Skeletal muscle cell (primary cell): ENCODE results near the gene CCDC159.
A peak's percentile ranks its signal among the peaks of the same experiment; 100 is the strongest.

ENCODE experiments used
- DNase-seq: peaks from one replicate; pipeline ENCODE4 v3.0.0-alpha.2; 2010; ENCODE audit warnings: low read depth
- H3K4me3 ChIP-seq: 2 replicates; pipeline ENCODE4 v1.5.1; 2011; ENCODE audit warnings: low read depth, mild to moderate bottlenecking, control low read depth, low read length, moderate library complexity

CCDC159 gene

DNA sequence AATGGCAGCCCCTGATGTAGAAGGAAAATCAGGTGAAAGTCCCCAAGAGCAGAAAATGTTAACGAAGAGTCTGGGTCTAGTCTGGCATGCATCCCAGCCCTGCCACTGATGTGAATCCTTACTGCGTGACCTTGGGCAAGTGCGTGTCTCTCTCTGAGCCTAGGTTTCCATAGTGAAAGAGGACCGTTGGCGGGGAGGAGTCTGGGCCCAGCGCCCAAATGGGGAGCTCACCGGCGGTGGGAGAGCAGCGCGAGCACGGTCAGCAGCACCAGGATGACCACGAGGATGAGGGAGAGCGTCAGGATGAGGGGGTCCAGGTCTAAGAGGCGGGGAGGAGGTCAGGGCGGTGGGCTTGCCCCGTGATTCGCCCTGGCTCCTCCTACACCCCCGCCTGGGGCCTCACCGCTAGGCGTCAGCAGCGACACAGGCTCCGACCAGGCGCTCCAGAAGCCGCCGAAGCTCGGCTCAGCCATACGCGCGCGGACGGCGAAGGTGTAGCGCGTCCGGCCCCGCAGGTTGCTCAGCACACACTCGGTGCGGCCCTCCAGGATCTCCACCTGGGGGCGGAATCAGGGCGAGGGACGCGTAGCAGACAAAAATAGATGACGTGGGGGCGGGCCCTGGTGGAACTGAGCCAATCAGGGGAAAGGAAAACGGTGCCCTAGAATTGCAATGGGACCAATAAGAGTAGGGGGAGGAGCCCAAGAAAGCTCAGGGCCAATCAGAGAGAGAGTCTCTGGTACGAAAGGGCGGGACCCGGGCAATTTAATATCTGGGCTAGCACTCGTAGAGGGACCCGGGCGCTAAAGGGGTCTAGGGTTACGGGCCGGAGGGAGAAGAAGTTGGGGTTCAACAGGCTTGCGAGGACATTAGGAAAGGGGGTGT, 34.6 kb downstream of the CCDC159 start:
- DNase-seq = peak; percentile 74
- peak overlapping the region; percentile 73 for H3K4me3 ChIP-seq

DNA sequence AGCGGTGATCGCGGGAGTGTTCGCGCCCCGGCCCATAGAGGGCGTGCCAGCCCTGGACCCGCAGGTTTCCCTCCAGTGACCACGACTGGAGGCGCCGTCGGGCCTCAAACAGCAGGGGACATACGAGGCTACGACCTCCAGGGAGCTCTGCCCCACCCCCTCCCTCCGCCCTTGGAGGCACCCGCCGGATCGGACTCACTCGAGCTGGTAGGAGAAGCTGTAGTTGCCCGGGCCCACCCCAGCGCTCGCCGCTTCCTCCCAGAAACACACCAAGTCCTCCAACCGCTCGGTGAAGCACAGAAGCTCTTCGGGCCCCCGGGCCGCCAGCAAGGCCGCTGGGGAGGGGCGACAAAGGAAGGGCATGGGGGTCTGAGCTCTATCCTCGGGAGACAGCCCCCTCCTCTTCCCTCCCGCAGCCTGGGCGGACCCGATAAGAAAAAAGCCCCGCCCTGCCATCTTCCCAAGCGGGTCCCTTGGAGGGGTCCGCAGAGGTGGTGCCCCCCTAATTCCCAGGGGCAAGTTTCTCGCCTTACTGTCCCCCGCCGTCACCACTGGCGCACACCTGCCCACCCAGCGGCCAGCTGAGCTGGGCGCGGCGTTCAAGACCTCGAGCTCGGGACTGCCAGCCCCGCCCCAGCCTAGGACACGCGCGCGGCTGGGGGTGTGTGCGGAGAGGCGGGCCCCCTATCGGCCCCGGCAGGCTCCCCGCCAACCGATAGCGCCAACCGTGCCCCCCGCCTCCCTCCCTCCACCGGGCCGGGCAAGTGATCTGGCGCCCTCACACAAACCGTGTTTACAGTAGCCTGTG, 36.8 kb downstream of the CCDC159 start:
- H3K4me3 ChIP-seq = peak overlapping the region; percentile 47
- no peak for DNase-seq

DNA sequence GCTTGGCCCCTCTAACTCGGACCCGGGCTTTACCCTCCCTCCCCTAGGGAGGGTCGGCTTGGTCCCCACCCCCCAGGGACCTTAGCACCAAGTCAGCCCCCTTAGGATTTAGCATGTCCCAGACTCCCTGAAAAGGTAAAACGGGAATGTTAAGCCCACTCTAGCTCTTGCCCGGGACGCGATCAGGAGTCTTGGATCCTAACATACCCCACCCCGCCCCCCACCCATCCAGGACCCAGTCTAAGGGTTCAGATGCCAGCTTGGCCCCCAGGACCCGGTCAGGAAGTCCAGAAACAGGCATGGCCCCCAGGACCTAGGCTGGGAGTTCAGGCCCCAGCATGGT, 37.4 kb downstream of the CCDC159 start:
- peak overlapping the region; percentile 47 for H3K4me3 ChIP-seq
- no peak for DNase-seq

DNA sequence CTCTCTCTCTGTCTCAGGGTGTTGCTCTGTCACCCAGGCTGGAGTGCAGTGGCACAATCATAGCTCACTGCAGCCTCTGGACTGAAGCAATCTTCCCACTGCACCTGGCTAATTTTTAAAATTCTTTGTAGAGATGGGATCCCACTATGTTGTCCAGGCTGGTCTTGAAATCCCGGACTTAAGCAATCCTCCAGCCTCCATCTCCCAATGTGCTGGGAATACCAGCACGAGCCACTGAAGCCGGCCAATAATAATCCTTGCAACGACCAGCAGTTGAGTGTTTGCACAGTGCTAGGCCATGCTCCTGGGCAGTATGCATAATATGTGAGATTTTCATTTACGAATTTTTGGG, 38.4 kb downstream of the CCDC159 start:
- no peak overlapping the region for H3K4me3 ChIP-seq
- no peak for DNase-seq

- H3K4me3 ChIP-seq = no peak overlapping the region
- DNase-seq = no peak
Measured at GRCh38 chr19:11387162-11388034, 41.1 kb downstream of the CCDC159 start.

GRCh38 chr19:11390359-11390758, 44.0 kb downstream of the CCDC159 start:
- DNase-seq = no peak
- no peak overlapping the region for H3K4me3 ChIP-seq

DNA sequence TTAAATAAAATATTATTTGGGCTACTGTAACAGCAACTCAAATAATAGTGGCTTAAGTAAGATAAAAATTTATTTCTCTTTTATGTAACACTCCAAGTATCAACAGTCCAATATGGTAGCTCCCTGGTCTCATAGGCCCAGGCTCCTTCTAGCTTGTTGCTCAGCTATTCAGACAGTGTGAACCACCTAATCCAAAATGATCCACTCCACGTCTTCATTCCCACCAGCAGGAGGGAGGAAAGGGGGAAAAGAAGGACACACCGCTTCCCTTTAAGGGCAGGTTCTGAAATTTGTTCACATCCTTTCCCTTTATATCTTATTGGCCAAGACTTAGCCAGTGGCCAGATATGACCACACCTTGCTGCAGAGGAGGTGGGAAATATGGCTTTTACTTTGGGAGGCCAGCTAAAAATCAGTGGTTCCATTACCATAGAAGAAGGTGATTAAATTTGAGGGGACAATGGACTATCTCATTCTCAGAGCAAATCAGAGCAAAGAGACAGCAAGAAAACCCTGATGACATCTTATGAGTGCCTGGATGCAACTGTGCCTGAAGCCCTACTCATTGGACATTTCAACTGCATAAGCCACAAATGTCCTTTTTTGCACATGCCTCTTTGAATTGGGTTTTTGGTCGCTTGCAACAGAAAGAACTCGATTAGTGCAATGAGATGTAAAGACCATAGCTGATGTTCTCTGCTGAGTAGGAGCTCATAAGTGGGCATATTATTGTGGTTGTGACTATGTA, 44.8 kb downstream of the CCDC159 start:
- DNase-seq = no peak
- no peak overlapping the region for H3K4me3 ChIP-seq

- DNase-seq = no peak
- H3K4me3 ChIP-seq = no peak overlapping the region
Measured at GRCh38 chr19:11397089-11397610, 50.8 kb downstream of the CCDC159 start.

GRCh38 chr19:11399667-11400066, 53.3 kb downstream of the CCDC159 start:
- DNase-seq = no peak

DNA sequence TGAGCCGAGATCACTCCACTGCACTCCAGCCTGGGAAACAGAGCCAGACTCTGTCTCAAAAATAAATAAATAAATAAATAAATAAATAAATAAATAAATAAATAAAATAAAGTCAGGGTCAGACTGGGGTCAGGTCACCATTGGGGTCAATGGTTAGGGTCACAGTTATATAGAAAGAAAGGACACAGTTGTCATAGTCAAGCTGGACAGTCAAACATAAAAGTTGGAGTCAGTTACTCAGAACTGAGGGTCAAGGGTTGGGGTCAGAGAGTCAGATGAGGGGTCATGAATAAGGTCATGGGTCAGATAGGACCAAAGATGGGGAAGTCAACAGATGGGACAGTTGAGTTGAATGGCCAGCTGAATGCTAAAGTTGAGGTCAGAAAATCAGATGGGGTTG, 54.5 kb downstream of the CCDC159 start:
- no peak for DNase-seq
- no peak overlapping the region for H3K4me3 ChIP-seq

More at GRCh38 chr19:11399667-11400066, 53.3 kb downstream of the CCDC159 start:
- no peak overlapping the region for H3K4me3 ChIP-seq

- DNase-seq = no peak
- no peak overlapping the region for H3K4me3 ChIP-seq
Measured at GRCh38 chr19:11401808-11402543, 55.7 kb downstream of the CCDC159 start.
